PFSK-1 (cell line): ENCODE data around the gene SREBF1.

Experiments used
- FOXP2 ChIP-seq: optimal IDR thresholded peaks from 2 replicates; pipeline ENCODE3; 2011; ENCODE audit warnings: borderline replicate concordance, control low read depth, inconsistent platforms; ENCODE audit not compliant: insufficient read depth; ENCODE audit errors: extremely low read length, extremely low read depth
- POLR2AphosphoS5 ChIP-seq: IDR thresholded peaks from 2 replicates; pipeline ENCODE4 v1.6.1; 2012; ENCODE audit warnings: low read depth, mild to moderate bottlenecking, control low read depth, low read length, moderate library complexity
- SIN3A ChIP-seq: IDR thresholded peaks from 2 replicates; pipeline ENCODE4 v1.6.1; 2012; ENCODE audit warnings: mild to moderate bottlenecking, low read length, moderate library complexity, borderline replicate concordance; ENCODE audit not compliant: insufficient read depth
- TAF1 ChIP-seq: IDR thresholded peaks from 2 replicates; pipeline ENCODE4 v1.6.1; 2012; ENCODE audit warnings: low read length, control low read depth, borderline replicate concordance; ENCODE audit not compliant: insufficient read depth
- TF ChIP-seq, protein P1 (sequence below), 2 experiments: IDR thresholded peaks; 2 replicates each; pipeline versions ENCODE4 v1.6.1 to v1.8.0; 2011 to 2012; ENCODE audit warnings: low read depth in 2 of 2, low read length in 2 of 2, control low read depth in 1 of 2, inconsistent platforms in 1 of 2, mild to moderate bottlenecking in 1 of 2, moderate library complexity in 1 of 2; ENCODE audit not compliant: insufficient read depth in 1 of 2

SREBF1 gene

DNA sequence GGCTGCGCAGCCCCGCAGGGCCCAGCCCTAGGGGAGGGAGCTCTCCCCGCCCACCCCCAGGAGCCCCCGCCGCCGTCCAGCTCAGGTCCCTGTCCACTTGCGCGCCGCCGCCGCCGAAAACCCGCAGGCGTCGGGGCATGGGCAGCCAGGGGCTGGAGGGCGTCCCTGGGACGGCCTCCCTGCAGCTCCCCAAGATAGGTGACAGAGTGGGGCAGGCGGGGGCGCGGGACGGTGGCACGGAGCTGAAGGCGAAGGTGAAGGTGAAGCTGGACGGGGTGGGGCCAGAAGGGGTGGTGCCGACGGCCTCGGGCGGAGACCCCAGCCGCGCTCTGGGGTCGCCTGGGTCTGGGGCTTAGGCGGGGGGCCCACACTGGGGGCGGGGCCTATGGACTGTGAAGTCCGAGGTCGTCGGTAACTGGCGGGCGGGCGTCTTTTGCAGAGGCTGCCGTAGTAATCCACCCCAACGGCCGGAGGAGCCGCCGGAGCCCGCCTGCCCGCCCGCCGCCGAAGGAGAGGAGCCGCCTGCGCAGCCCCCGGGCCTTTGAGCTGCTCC is 27.2 kb downstream of the SREBF1 start:
- TF ChIP-seq, protein P1, sequence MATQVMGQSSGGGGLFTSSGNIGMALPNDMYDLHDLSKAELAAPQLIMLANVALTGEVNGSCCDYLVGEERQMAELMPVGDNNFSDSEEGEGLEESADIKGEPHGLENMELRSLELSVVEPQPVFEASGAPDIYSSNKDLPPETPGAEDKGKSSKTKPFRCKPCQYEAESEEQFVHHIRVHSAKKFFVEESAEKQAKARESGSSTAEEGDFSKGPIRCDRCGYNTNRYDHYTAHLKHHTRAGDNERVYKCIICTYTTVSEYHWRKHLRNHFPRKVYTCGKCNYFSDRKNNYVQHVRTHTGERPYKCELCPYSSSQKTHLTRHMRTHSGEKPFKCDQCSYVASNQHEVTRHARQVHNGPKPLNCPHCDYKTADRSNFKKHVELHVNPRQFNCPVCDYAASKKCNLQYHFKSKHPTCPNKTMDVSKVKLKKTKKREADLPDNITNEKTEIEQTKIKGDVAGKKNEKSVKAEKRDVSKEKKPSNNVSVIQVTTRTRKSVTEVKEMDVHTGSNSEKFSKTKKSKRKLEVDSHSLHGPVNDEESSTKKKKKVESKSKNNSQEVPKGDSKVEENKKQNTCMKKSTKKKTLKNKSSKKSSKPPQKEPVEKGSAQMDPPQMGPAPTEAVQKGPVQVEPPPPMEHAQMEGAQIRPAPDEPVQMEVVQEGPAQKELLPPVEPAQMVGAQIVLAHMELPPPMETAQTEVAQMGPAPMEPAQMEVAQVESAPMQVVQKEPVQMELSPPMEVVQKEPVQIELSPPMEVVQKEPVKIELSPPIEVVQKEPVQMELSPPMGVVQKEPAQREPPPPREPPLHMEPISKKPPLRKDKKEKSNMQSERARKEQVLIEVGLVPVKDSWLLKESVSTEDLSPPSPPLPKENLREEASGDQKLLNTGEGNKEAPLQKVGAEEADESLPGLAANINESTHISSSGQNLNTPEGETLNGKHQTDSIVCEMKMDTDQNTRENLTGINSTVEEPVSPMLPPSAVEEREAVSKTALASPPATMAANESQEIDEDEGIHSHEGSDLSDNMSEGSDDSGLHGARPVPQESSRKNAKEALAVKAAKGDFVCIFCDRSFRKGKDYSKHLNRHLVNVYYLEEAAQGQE (IDR thresholded peaks at IDR 0.05; ENCODE audit: insufficient read depth in 1 of 2, low read depth in 2 of 2, low read length in 2 of 2) = no peak
- TF ChIP-seq SIN3A = no peak
- no peak for TF ChIP-seq TAF1
- no peak for TF ChIP-seq FOXP2
- TF ChIP-seq POLR2AphosphoS5 = no peak

DNA sequence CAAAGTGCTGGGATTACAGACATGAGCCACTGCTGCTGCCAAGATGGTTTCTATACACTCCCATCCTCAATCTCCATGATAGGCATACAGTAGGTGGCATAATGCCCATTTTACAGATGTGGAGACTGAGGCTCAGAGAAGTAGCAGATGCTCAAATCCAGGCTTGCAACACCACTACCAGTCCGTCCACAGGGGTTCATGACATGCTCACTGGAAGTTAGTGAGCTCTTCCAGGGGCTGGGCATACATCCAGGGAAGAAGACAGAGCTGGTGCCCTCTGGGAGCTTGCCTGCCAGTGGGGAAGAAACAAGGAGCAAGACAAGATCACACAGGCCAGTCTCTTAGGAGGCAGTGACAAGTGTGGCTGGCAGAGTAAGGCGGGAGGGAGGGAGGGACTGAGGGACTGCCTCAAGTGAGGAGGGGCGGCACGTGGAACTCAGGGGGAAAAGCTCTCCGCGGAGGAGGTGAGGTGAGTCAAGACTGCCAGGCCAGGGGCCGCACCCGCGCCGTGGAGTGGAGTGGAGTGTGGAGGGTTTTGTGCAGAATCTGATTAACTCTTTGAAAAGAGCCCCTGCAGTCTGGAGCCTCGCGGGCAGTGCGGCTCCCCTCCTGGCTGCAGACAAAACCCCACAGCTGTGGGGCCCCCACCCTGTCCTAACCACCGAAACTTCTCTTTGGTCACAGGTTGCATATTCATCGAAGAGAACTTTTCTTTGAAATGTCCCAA is 27.9 kb downstream of the SREBF1 start:
- TF ChIP-seq FOXP2 (no peak), POLR2AphosphoS5 (no peak)

DNA sequence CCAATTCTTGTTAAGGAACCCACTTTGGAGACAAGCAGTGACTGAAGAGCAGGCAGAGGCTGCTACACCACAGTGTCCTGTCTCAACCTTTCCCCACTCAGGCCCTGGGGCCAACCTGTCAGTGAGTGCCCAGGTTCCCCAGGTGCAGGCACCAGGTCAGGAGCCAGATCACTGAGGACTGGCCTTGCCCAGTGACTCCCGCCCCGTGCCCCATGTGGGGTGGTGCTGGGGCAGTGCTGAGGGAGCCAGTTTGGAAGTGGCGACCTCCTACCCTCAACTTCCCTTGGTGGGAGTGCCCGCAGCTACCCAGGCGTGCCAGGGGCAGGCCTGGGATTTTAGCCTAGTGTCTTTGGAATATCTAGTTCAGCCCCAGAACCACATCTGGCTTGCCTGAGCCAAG is 29.3 kb downstream of the SREBF1 start:
- TF ChIP-seq TAF1 (no peak), FOXP2 (no peak), POLR2AphosphoS5 (no peak), SIN3A (no peak)
- TF ChIP-seq, protein P1 (IDR thresholded peaks at IDR 0.05; ENCODE audit: insufficient read depth in 1 of 2, low read depth in 2 of 2, low read length in 2 of 2) = no peak

DNA sequence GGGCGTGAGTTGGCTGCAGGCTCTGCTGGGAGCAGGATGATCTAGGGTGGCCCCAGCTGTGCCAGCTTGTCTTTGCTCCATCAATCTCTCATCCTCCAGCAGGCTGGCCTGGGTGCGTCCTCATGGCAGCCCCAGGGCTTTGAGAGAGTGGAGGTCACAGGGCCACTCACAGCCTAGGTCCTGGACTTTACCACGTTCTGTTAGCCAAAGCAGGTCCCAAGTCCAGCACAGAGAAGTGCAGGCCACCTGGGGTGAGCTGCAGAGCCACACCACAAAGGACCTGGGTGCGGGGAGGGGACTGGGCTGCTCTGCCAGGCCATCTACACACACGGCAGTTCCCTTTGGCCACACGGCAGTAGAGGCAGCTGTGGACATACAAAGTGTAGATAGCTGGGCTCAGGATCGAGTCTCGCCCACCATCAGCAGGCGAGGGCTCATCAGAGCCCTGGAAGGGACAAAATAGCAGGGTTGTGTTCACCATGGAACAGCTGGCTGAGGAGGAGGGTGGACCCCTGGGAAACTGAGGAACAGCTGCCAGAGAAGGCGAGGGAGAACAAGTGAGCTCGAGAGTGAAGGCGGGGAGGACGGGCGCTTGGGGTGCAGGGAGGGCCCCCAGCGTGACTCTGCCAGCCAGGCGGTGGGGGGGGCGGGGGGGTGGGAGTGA is 30.0 kb downstream of the SREBF1 start:
- no peak for TF ChIP-seq POLR2AphosphoS5
- no peak for TF ChIP-seq FOXP2
- TF ChIP-seq, protein P1 (IDR thresholded peaks at IDR 0.05; ENCODE audit: insufficient read depth in 1 of 2, low read depth in 2 of 2, low read length in 2 of 2) = no peak

DNA sequence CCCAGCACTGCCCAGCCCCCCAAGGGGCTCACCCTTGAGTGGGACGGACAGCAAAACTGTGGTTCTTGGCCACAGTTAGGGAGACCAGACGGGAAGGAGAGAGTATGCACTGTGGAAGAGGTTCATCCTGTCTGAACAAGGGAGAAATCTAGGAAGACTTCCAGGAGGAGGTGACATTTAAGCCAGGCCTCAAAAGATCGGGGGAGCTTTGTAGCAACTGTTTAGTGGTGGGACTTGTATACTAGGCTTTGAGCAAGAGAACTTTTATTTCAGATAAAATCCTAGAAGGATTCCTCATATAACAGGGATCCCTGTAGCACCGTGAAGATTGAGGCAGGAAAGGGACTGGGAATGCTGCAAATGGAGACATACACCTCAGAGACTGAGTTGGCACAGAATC is 30.8 kb downstream of the SREBF1 start:
- TF ChIP-seq TAF1 = no peak
- TF ChIP-seq, protein P1 (IDR thresholded peaks at IDR 0.05; ENCODE audit: insufficient read depth in 1 of 2, low read depth in 2 of 2, low read length in 2 of 2) = no peak
- TF ChIP-seq FOXP2 = no peak
- TF ChIP-seq SIN3A = no peak
- TF ChIP-seq POLR2AphosphoS5 = no peak
